Thymus (tissue), 11 donors: ENCODE data around the gene SSH3. TPM values are rescaled to one million over a fixed set of nuclear protein-coding genes. Genes with fewer than 3 reads are reported as not detected.
"Not testable (repeated sequence)": the region's sequence is repeated elsewhere in the genome, so short reads cannot be mapped to it uniquely, and the experiment has no call there.

Source experiments
- DNase-seq, 9 donors: peaks; one replicate each; pipeline ENCODE4 v3.0.0-alpha.2; 2013; ENCODE audit warnings: low spot score in 9 of 9, low read depth in 6 of 9, missing footprints in 1 of 9
- H3K27ac ChIP-seq, 2 donors: one replicate each; pipeline ENCODE4 v1.5.1; 2013; ENCODE audit warnings: control low read depth in 1 of 2, low read depth in 1 of 2, low read length in 1 of 2, mild to moderate bottlenecking in 1 of 2, moderate library complexity in 1 of 2
- H3K27me3 ChIP-seq, 2 donors: one replicate each; pipeline ENCODE4 v1.5.1; 2013; ENCODE audit warnings: low read length in 1 of 2; ENCODE audit not compliant: control insufficient read depth in 2 of 2, insufficient read depth in 1 of 2
- H3K36me3 ChIP-seq, 2 donors: one replicate each; pipeline ENCODE4 v1.5.1; 2013; ENCODE audit warnings: low read length in 1 of 2, mild to moderate bottlenecking in 1 of 2, moderate library complexity in 1 of 2; ENCODE audit not compliant: control insufficient read depth in 2 of 2, insufficient read depth in 2 of 2
- H3K4me1 ChIP-seq, 2 donors: one replicate each; pipeline ENCODE4 v1.5.1; 2013; ENCODE audit warnings: low read length in 2 of 2; ENCODE audit not compliant: control insufficient read depth in 2 of 2, insufficient read depth in 2 of 2
- H3K4me3 ChIP-seq, 2 donors: one replicate each; pipeline ENCODE4 v1.5.1; 2013; ENCODE audit warnings: low read length in 2 of 2, control low read depth in 1 of 2, mild to moderate bottlenecking in 1 of 2
- H3K9me3 ChIP-seq, 2 donors: one replicate each; pipeline ENCODE4 v1.5.1; 2013; ENCODE audit warnings: low read length in 1 of 2, mild to moderate bottlenecking in 1 of 2; ENCODE audit not compliant: control insufficient read depth in 2 of 2, insufficient read depth in 1 of 2
- WGBS: extraction: QIAGEN DNeasy Blood & Tissue Kit; methylation state at CpG from one replicate; pipeline ENCODE4 v1.1.7; 2013; 5-methylcytosine and 5-hydroxymethylcytosine counted together
- polyA plus RNA-seq: library from polyadenylated mRNA; stranded (reverse); fragments of 200-250 nt; gene quantifications from one replicate; pipeline ENCODE4 v1.2.3, GENCODE V29; 2013
- total RNA-seq: library from RNA; stranded (reverse); fragments of 120-200 nt; gene quantifications from one replicate; pipeline ENCODE4 v1.2.4, GENCODE V29; 2013
- donor health status: healthy.

The SSH3 gene
- total and polyA plus RNA-seq, 2 donors, result 1.8 to 11.8 TPM

GRCh38 chr11:67318876-67319275, 15.5 kb downstream of the SSH3 start:
- Histone ChIP-seq H3K27me3 (peaks cover 0 to 15% of the 10 kb centered on the region in 2 donors), H3K4me1 (peaks cover 7 to 12% of the 10 kb centered on the region in 2 donors)
- H3K9me3 ChIP-seq, H3K36me3 ChIP-seq, H3K4me3 ChIP-seq, H3K27ac ChIP-seq, DNase-seq: not testable (repeated sequence)
- 99% methylated on average over 12 of the region's 12 CpGs for WGBS

- H3K4me3 ChIP-seq, result no peak overlapping the region
- H3K27ac ChIP-seq, result no peak overlapping the region
- H3K4me1 ChIP-seq, result peaks cover 7 to 12% of the 10 kb centered on the region in 2 donors
- WGBS, result 95% methylated on average over 3 of the region's 3 CpGs
- DNase-seq, result no peak
- H3K36me3 ChIP-seq, result no peaks in the 10 kb centered on the region
- peaks cover 0 to 7% of the 10 kb centered on the region in 2 donors for H3K9me3 ChIP-seq
- peaks cover 0 to 15% of the 10 kb centered on the region in 2 donors for H3K27me3 ChIP-seq
Observed at GRCh38 chr11:67320011-67320410, 16.7 kb downstream of the SSH3 start.

- H3K4me1 ChIP-seq, result peaks cover 7 to 12% of the 10 kb centered on the region in 2 donors
- DNase-seq, result no peak
- H3K27me3 ChIP-seq, result peaks cover 0 to 15% of the 10 kb centered on the region in 2 donors
- no peak overlapping the region for H3K27ac ChIP-seq
- H3K4me3 ChIP-seq, result no peak overlapping the region
- over 99% methylated on average over 2 of the region's 2 CpGs for whole genome bisulfite sequencing
- H3K36me3 ChIP-seq, result no peaks in the 10 kb centered on the region
- peaks cover 0 to 7% of the 10 kb centered on the region in 2 donors for H3K9me3 ChIP-seq
Observed at GRCh38 chr11:67320691-67321090, 17.4 kb downstream of the SSH3 start.

GRCh38 chr11:67321313-67321871, 18.1 kb downstream of the SSH3 start:
- Histone ChIP-seq H3K27me3 (peaks cover 0 to 15% of the 10 kb centered on the region in 2 donors), H3K4me1 (peaks cover 7 to 12% of the 10 kb centered on the region in 2 donors), H3K36me3 (no peaks in the 10 kb centered on the region), H3K27ac (no peak overlapping the region), H3K9me3 (peaks cover 0 to 7% of the 10 kb centered on the region in 2 donors), H3K4me3 (no peak overlapping the region)
- 95% methylated on average over 6 of the region's 6 CpGs for WGBS
- no peak for DNase-seq

GRCh38 chr11:67322049-67322448, 18.7 kb downstream of the SSH3 start:
- Histone ChIP-seq H3K4me1 (peaks cover 7 to 9% of the 10 kb centered on the region in 2 donors), H3K27me3 (peaks cover 0 to 15% of the 10 kb centered on the region in 2 donors), H3K27ac (no peak overlapping the region), H3K4me3 (no peak overlapping the region), H3K9me3 (peaks cover 0 to 7% of the 10 kb centered on the region in 2 donors), H3K36me3 (no peaks in the 10 kb centered on the region)
- DNase-seq, result no peak
- WGBS, result over 99% methylated on average over 3 of the region's 3 CpGs

GRCh38 chr11:67323526-67323925, 20.2 kb downstream of the SSH3 start:
- Histone ChIP-seq H3K4me1 (peaks cover under 1 to 2% of the 10 kb centered on the region in 2 donors), H3K4me3 (no peak overlapping the region), H3K27ac (no peak overlapping the region), H3K9me3 (no peaks in the 10 kb centered on the region), H3K36me3 (no peaks in the 10 kb centered on the region), H3K27me3 (peaks cover 0 to 7% of the 10 kb centered on the region in 2 donors)
- DNase-seq, result no peak
- 98% methylated on average over 7 of the region's 7 CpGs for WGBS

- H3K27me3 ChIP-seq, result no peaks in the 10 kb centered on the region
- no peak overlapping the region for H3K4me3 ChIP-seq
- no peaks in the 10 kb centered on the region for H3K36me3 ChIP-seq
- H3K4me1 ChIP-seq, result no peaks in the 10 kb centered on the region
- DNase-seq, result no peak
- 92% methylated on average over 6 of the region's 6 CpGs for WGBS
- no peaks in the 10 kb centered on the region for H3K9me3 ChIP-seq
- H3K27ac ChIP-seq, result no peak overlapping the region
Observed at GRCh38 chr11:67332081-67332691, 28.9 kb downstream of the SSH3 start.

- Histone ChIP-seq H3K4me3 (no peak overlapping the region), H3K4me1 (no peaks in the 10 kb centered on the region), H3K9me3 (peaks cover 0 to 4% of the 10 kb centered on the region in 2 donors), H3K27ac (no peak overlapping the region), H3K36me3 (no peaks in the 10 kb centered on the region), H3K27me3 (no peaks in the 10 kb centered on the region)
- DNase-seq, result no peak
- 99% methylated on average over 3 of the region's 3 CpGs for WGBS
Observed at GRCh38 chr11:67337257-67337656, 33.9 kb downstream of the SSH3 start.

- WGBS, result 74% methylated on average over 4 of the region's 4 CpGs
- H3K4me1 ChIP-seq, result peaks cover 0 to 24% of the 10 kb centered on the region in 2 donors
- no peak overlapping the region for H3K4me3 ChIP-seq
- H3K27ac ChIP-seq, result no peak overlapping the region
- peaks cover 0 to 4% of the 10 kb centered on the region in 2 donors for H3K9me3 ChIP-seq
- DNase-seq, result peak in 1 of 9 donors; percentile 52
- no peaks in the 10 kb centered on the region for H3K36me3 ChIP-seq
- no peaks in the 10 kb centered on the region for H3K27me3 ChIP-seq
Observed at GRCh38 chr11:67344264-67344663, 40.9 kb downstream of the SSH3 start.
